ENCODE data around the gene GNA14.

The GNA14 gene

GRCh38 chr9:77616191-77616590, 31.9 kb downstream of the GNA14 start:
- TF ChIP-seq CTCF (IDR thresholded peaks at IDR 0.05): no peak
- Histone ChIP-seq H3K4me1 (no peaks in the 10 kb centered on the region), H3K27me3 (no peaks in the 10 kb centered on the region), H3K4me3 (no peak overlapping the region), H3K36me3 (no peaks in the 10 kb centered on the region), H3K27ac (no peak overlapping the region), H3K9me3 (no peaks in the 10 kb centered on the region)
- no peak for DNase-seq
- intact Hi-C loops (cut with DNase I; ENCODE audit: low total_unique reads): no loop called here

GRCh38 chr9:77614645-77615044, 33.5 kb downstream of the GNA14 start:
- intact Hi-C loops (cut with DNase I; ENCODE audit: low total_unique reads): no loop called here
- no peaks in the 10 kb centered on the region for H3K36me3 ChIP-seq
- no peak for TF ChIP-seq CTCF (IDR thresholded peaks at IDR 0.05)
- H3K27me3 ChIP-seq: no peaks in the 10 kb centered on the region
- H3K9me3 ChIP-seq: no peaks in the 10 kb centered on the region
- DNase-seq: no peak
- no peak overlapping the region for H3K4me3 ChIP-seq
- H3K4me1 ChIP-seq: no peaks in the 10 kb centered on the region
- no peak overlapping the region for H3K27ac ChIP-seq

- no peak for TF ChIP-seq CTCF (IDR thresholded peaks at IDR 0.05)
- DNase-seq: no peak
- peak overlapping the region in 1 of 2 donors; percentile 40 for H3K27ac ChIP-seq
- no peak overlapping the region for H3K4me3 ChIP-seq
- H3K9me3 ChIP-seq: no peaks in the 10 kb centered on the region
- peaks cover 0 to 7% (median 0%) of the 10 kb centered on the region in 4 donors for H3K4me1 ChIP-seq
- H3K36me3 ChIP-seq: no peaks in the 10 kb centered on the region
- no peaks in the 10 kb centered on the region for H3K27me3 ChIP-seq
- intact Hi-C loops (cut with DNase I; ENCODE audit: low total_unique reads): no loop called here
Observed at GRCh38 chr9:77606526-77606925, 41.6 kb downstream of the GNA14 start.

- Histone ChIP-seq H3K27me3 (no peaks in the 10 kb centered on the region), H3K9me3 (no peaks in the 10 kb centered on the region), H3K36me3 (no peaks in the 10 kb centered on the region), H3K27ac (peak overlapping the region; percentile 4 to 40), H3K4me1 (peaks cover 0 to 7% (median 0%) of the 10 kb centered on the region in 4 donors), H3K4me3 (no peak overlapping the region)
- no peak for DNase-seq
- TF ChIP-seq CTCF (IDR thresholded peaks at IDR 0.05): no peak
- intact Hi-C loops (cut with DNase I; ENCODE audit: low total_unique reads): no loop called here
Observed at GRCh38 chr9:77605449-77606220, 42.5 kb downstream of the GNA14 start.

GRCh38 chr9:77604316-77604715, 43.8 kb downstream of the GNA14 start:
- DNase-seq: no peak
- H3K4me3 ChIP-seq: no peak overlapping the region
- intact Hi-C loops (cut with DNase I; ENCODE audit: low total_unique reads): no loop called here
- no peak for TF ChIP-seq CTCF (IDR thresholded peaks at IDR 0.05)
- H3K4me1 ChIP-seq: peaks cover 0 to 7% (median 0%) of the 10 kb centered on the region in 4 donors
- H3K27me3 ChIP-seq: no peaks in the 10 kb centered on the region
- H3K9me3 ChIP-seq: no peaks in the 10 kb centered on the region
- no peak overlapping the region for H3K27ac ChIP-seq
- H3K36me3 ChIP-seq: no peaks in the 10 kb centered on the region

All from tibial artery (tissue), 4 donors.